Neural cell (in vitro differentiated cells): ENCODE data around the gene DOK6.

Experiments used
- CTCF ChIP-seq: fragments of 450-650 bp; IDR thresholded peaks from 2 replicates; pipeline ENCODE4 v1.5.1; 2014; ENCODE audit warnings: antibody characterized with exemption, mild to moderate bottlenecking, moderate library complexity; ENCODE audit not compliant: poor library complexity, severe bottlenecking
- RAD21 ChIP-seq: fragments of 450-650 bp; conservative IDR thresholded peaks from 2 replicates; pipeline ENCODE4 v1.6.1; 2014; ENCODE audit warnings: antibody characterized with exemption, mild to moderate bottlenecking, moderate library complexity
- SMC3 ChIP-seq: fragments of 450-650 bp; conservative IDR thresholded peaks from 2 replicates; pipeline ENCODE4 v1.6.1; 2014; ENCODE audit warnings: antibody characterized with exemption, mild to moderate bottlenecking, moderate library complexity; ENCODE audit not compliant: poor library complexity

GRCh38 chr18:69883781-69884180 is 483.1 kb downstream of the DOK6 start:
- TF ChIP-seq CTCF: no peak
- TF ChIP-seq SMC3: no peak
- no peak for TF ChIP-seq RAD21
